ENCODE measurements around the gene KRTAP5-8. TPM values are rescaled to one million over a fixed set of nuclear protein-coding genes. Genes with fewer than 3 reads are reported as not detected.

KRTAP5-8 gene
- total RNA-seq, 1 donor from 2014 or later, result not detected

- Histone ChIP-seq H3K4me2 (no peak overlapping the region), H2AFZ (replicated peaks) (no peak overlapping the region), H3K36me3 (no peaks in the 10 kb centered on the region), H3K4me1 (peaks cover 15% of the 10 kb centered on the region), H3K79me2 (ENCODE audit: low read depth) (no peaks in the 10 kb centered on the region), H3K27me3 (no peaks in the 10 kb centered on the region), H4K20me1 (ENCODE audit: low read depth) (no peaks in the 10 kb centered on the region), H3F3A (ENCODE audit: low read depth) (peaks cover 4% of the 10 kb centered on the region), H3K9ac (no peak overlapping the region), H3K9me3 (ENCODE audit: low read depth) (no peaks in the 10 kb centered on the region), H3K4me3 (no peak overlapping the region), H3K27ac (no peak overlapping the region)
- H3K4me1 Mint-ChIP-seq, result peaks cover 19% of the 10 kb centered on the region
- peaks cover 18% of the 10 kb centered on the region for H3K36me3 Mint-ChIP-seq
- TF ChIP-seq CTCF (IDR thresholded peaks at IDR 0.05), result no peak
- TF ChIP-seq EZH2 (IDR thresholded peaks at IDR 0.05), result no peak
- no peak for TF ChIP-seq EZH2phosphoT487 (IDR thresholded peaks at IDR 0.05)
- no peak for DNase-seq (ENCODE audit: low spot score)
- H3K9me3 Mint-ChIP-seq, result no peaks in the 10 kb centered on the region
- peaks cover 5% of the 10 kb centered on the region for H3K27me3 Mint-ChIP-seq (ENCODE audit: insufficient read depth, low read depth)
- H3K27ac Mint-ChIP-seq, result no peak overlapping the region
- no peak overlapping the region for H3K4me3 Mint-ChIP-seq
Observed at GRCh38 chr11:71501071-71501985, 36.5 kb upstream of the KRTAP5-8 start.

GRCh38 chr11:71502026-71502425, 35.8 kb upstream of the KRTAP5-8 start:
- Histone ChIP-seq H2AFZ (replicated peaks) (no peak overlapping the region), H3K79me2 (ENCODE audit: low read depth) (no peaks in the 10 kb centered on the region), H4K20me1 (ENCODE audit: low read depth) (no peaks in the 10 kb centered on the region), H3K4me3 (no peak overlapping the region), H3K4me2 (no peak overlapping the region), H3K4me1 (peaks cover 15% of the 10 kb centered on the region), H3K36me3 (no peaks in the 10 kb centered on the region), H3K9ac (no peak overlapping the region), H3K27me3 (no peaks in the 10 kb centered on the region), H3K27ac (no peak overlapping the region), H3F3A (ENCODE audit: low read depth) (peaks cover 4% of the 10 kb centered on the region), H3K9me3 (ENCODE audit: low read depth) (no peaks in the 10 kb centered on the region)
- Mint-ChIP-seq H3K27ac (no peak overlapping the region), H3K4me3 (no peak overlapping the region), H3K9me3 (no peaks in the 10 kb centered on the region), H3K4me1 (peaks cover 19% of the 10 kb centered on the region), H3K36me3 (peaks cover 22% of the 10 kb centered on the region), H3K27me3 (ENCODE audit: insufficient read depth, low read depth) (peaks cover 5% of the 10 kb centered on the region)
- TF ChIP-seq EZH2phosphoT487 (IDR thresholded peaks at IDR 0.05), result no peak
- TF ChIP-seq CTCF (IDR thresholded peaks at IDR 0.05), result no peak
- no peak for TF ChIP-seq EZH2 (IDR thresholded peaks at IDR 0.05)
- no peak for DNase-seq (ENCODE audit: low spot score)

- Histone ChIP-seq H3K27me3 (no peaks in the 10 kb centered on the region), H3K9me3 (ENCODE audit: low read depth) (no peaks in the 10 kb centered on the region), H2AFZ (replicated peaks) (no peak overlapping the region), H3K4me1 (peaks cover 15% of the 10 kb centered on the region), H3K36me3 (no peaks in the 10 kb centered on the region), H4K20me1 (ENCODE audit: low read depth) (no peaks in the 10 kb centered on the region), H3K79me2 (ENCODE audit: low read depth) (no peaks in the 10 kb centered on the region), H3K4me2 (no peak overlapping the region), H3K9ac (no peak overlapping the region), H3K27ac (no peak overlapping the region), H3F3A (ENCODE audit: low read depth) (peaks cover 4% of the 10 kb centered on the region), H3K4me3 (no peak overlapping the region)
- Mint-ChIP-seq H3K4me3 (no peak overlapping the region), H3K4me1 (peaks cover 19% of the 10 kb centered on the region), H3K9me3 (peaks cover 7% of the 10 kb centered on the region), H3K36me3 (peaks cover 20% of the 10 kb centered on the region), H3K27me3 (ENCODE audit: insufficient read depth, low read depth) (peaks cover 6% of the 10 kb centered on the region), H3K27ac (no peak overlapping the region)
- DNase-seq (ENCODE audit: low spot score), result no peak
- TF ChIP-seq EZH2phosphoT487 (IDR thresholded peaks at IDR 0.05), result no peak
- no peak for TF ChIP-seq CTCF (IDR thresholded peaks at IDR 0.05)
- no peak for TF ChIP-seq EZH2 (IDR thresholded peaks at IDR 0.05)
Observed at GRCh38 chr11:71502871-71503435, 34.9 kb upstream of the KRTAP5-8 start.
